ENCODE results near the gene SKAP2.

SKAP2 gene

DNA sequence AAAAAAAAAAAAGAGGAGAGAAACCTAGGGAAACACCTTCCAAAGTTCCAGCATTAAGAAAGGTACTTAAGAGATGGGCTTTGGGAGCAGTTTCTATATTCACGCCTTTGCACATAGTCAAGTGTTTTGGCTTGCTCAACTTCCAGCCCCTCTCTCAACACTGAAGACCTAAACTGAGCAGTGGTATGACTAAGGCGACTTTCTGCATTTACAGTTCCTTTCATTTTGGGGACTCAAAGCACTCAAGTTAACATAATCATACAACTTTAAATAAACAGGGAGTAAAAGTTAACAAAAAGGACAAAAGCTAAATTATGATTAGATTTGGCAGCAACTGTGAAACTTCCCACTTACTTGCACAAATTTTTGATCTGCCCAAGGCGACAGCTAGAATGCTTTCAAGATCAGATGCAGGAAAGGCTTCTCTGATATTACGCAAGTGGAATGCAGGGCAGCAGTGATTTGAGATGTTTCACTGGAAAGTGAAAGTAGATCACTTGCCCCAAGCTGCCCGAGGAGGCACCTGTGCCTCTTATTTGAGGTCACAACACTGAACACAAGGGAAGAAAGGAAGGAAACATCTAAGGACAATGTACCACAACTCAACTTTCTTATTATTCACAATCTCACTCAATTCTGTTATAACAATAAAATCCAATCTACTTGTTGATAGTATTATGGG, 199.5 kb downstream of the SKAP2 start:
- DNase-seq (ENCODE audit: low read depth, low spot score), result no peak

DNA sequence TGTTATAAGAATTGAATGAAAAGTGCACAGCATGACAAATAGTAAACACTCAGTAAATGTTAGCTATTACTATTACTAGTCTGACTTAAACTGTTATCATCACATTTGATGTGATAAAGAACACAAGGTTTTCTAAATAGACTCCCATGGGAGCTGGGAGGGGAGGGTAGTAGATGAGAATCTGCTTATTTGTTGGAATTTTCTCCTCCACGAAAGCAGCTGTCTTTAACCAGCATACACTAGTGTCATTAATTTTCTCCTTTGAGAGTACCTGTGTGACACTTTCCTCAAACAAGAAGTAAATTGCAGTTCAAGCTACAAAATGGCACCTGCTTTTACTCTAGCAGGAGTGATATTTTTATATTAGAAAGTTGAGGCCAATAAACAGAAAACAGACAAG, 200.1 kb downstream of the SKAP2 start:
- no peak for DNase-seq (ENCODE audit: low read depth, low spot score)

DNA sequence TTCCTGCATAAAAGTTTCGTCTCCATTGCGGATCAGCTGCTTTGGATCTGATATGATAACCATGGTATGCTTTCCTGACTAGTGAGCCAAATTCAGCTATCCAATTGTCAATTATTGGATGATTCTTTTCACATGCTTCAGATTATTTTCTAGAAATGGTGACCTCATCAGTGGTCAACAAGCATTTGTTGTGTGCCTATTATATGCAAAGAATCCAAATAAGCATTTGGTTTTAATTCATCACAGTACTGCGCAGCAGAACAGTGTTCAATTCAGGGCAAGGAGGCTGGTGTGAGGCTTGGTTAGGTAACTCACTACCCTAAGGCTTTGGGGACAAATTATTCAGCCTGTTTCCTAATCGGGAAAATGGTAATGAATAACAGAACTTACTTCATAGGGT, 200.5 kb downstream of the SKAP2 start:
- no peak for DNase-seq (ENCODE audit: low read depth, low spot score)

DNA sequence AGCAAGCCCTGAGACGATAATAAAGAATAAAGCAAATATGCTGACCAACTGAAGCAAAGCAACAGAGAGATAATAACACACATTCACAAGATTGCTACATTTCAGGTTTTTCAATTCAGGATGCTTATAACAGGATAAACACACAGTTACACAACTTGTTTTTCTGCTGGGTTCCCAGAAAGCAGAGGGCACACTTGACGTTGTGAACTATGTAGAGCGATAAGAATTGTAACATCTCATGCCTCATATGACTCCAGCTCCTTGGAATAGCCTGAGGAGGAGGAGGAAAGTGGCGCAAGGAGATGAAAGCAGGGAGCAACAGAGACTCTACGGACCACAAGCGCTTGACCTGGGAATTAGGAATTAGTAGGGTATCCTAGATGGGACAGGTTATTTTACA, 201.7 kb downstream of the SKAP2 start:
- no peak for DNase-seq (ENCODE audit: low read depth, low spot score)

DNA sequence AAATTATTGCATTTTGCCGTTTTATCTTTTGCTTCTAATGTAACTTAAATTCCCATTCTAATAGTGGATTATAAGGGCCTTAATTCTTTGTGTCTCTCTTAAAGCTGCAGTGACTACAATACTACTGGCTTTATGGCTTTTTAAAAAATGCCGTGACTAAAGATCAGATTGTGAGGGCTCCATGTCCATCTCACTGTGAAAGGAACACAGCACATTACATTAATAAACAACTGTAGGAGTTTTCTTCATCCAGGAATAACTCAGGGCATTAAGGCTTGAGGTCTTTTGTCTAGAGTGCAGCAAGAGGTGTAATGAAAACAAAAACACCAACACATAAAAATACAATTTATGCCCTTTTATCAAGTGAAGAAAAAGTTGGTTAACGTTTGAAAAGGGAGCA, 205.3 kb downstream of the SKAP2 start:
- DNase-seq (ENCODE audit: low read depth, low spot score), result no peak

DNA sequence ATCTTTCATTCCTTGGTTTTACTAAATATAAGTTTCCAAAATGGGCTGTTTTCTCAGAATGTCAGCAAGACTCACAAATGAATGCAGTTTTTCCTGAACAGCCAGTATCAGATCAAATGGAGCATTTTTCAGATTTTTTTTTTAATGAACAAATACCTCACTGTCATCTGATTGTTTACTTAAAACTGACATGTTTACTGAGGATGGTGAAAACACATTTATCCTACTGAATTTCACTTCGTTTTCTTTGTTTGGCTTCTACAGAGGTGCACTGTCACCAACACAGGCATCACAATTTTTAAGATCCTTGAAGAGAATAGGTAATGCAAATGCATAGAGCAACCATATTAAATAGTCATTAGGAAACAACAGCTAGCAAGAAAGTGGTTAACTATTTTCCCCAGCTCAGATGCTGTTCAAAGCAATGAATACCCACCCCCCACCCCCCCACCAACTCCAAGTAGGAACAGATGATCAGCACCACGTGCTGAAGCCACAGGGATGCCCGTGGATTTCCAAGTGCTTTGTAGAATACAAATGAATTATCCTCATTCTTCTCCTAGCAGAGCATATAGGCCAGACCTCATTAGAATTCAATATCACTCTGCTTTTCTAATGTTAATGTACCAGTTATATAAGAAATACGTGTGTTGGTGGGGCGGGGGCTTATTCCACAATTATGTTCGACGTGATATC, 205.9 kb downstream of the SKAP2 start:
- DNase-seq (ENCODE audit: low read depth, low spot score), result no peak

DNA sequence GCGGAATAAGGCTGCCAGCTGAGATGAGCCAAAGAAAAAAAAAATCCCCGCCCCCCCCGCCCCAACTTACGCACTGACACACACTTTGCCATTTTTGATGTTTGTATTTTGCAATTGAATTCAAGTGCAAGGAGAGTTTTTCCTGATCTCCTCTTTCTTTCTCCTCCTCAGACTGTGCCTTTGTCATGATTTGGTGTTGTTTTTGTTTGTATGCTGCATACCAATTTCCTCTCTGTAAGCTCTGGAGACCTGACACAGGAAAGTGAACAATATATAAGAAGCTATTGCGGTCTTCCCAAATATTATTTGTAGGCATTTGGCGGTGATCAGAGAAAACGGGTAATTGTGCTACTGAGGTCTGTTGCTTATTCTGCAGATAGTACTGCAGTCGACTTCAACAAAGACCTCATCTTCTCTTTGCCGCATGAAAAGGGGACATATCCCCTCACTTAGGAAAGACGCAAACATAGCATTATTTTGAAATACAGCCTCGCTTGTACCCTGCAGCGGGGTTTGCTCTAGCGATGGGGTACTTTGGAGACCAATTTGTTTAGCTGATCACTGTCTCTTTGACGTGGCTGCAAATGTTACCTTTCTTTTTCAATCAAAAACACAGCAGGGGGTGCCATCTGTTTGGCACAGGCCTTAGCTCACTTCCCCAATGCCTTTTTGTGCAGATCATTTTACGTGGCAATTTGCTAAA, 206.6 kb downstream of the SKAP2 start:
- no peak for DNase-seq (ENCODE audit: low read depth, low spot score)

DNA sequence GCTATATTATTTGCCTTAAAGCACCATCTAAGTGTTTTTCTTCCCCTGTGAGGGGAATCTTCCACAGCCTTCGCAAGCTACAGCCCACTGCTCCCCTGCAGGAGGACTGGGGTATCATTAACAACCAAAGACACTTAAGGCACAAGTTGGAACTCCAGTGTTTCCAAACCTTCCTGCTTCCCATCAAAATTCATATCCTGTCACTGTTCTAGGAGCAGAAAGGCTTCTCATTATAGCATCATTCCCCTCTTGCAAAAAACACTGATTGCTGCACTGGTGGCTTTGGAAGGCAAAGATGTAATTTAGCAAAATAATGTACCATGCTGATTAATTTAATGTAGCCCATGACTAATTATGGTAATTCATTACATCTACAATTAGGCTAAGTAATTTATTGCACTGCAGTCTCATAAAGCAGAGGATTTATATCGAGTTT, 207.2 kb downstream of the SKAP2 start:
- no peak for DNase-seq (ENCODE audit: low read depth, low spot score)

DNA sequence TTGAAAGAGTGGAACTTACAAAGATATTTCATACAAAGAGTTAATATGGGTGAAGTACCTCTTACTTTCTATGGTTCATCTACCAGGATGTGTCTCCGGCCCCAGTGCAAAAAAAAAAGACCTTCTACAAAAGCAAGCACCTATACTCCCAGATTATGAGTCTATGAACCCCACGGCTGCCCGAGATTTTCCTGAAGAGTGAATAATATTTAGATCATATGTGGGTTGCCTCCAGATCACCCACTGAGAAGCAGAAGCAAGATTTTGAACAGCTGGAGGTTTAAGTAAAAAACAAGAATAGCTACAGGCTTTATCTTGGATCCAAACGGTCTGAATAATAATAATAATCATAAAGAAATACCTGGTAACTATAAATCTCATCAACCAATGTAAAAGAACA, 207.7 kb downstream of the SKAP2 start:
- DNase-seq (ENCODE audit: low read depth, low spot score), result no peak

DNA sequence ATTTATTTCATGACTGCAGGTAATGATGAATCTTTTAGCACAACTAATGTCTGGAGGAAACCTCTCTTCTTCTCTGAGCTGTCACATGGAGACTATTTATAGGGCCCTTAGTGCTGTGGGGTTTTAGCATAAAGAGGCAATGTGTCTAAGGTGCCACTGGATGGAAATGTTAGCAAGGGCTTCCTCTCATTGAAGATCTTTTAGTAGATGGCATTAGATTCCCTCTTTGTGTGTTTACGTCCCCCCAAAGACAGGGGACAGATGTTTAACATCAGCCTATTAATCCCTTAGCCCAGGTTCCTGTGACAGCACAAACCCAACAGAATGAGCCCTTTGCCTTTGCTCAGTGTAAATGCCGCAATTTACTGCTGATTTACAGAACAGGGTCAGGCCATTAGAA, 208.6 kb downstream of the SKAP2 start:
- no peak for DNase-seq (ENCODE audit: low read depth, low spot score)

DNA sequence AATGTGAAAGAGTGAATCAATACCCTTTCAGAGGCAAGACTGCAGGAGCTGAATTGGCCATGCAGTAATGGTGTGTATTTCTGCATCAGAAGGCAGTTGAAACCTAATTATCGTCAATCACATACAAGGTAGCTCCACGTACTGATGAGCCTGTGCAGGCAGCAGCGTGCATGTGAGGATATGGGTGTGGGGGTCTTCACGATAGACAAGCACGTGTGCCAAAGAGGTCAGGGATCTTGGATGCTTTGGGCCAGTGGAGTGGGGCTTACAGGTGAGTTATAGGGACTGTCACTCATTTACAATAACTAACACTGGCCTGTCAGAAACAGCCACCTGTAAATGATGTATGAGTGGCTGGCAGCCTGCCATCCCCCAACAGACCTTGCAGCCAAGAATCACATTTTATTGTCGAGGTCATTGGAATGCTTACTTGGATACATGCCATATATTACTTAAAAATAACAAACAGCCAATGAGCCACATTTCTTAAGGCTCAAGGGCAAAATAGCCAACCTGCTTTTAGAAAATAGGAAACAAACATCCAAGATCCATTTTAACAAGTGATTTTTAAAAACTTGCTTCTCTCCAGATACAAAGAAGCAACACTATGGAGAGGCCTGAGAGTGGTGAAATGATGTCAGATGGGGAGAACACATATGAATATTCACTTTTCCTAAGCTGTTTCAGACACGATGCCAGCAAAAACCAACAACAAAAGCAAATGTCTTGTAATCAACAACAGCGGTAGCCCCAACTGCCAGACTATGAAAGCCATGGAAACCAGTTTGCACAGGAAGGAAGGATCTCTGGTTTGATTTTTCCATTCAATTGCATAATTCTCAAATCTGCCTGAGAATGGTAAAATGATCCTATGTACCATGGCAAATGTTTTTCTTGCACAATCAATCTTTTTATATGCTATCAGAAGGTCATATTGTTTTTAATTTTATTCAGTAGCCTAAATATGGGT, 210.7 kb downstream of the SKAP2 start:
- no peak for DNase-seq (ENCODE audit: low read depth, low spot score)

DNA sequence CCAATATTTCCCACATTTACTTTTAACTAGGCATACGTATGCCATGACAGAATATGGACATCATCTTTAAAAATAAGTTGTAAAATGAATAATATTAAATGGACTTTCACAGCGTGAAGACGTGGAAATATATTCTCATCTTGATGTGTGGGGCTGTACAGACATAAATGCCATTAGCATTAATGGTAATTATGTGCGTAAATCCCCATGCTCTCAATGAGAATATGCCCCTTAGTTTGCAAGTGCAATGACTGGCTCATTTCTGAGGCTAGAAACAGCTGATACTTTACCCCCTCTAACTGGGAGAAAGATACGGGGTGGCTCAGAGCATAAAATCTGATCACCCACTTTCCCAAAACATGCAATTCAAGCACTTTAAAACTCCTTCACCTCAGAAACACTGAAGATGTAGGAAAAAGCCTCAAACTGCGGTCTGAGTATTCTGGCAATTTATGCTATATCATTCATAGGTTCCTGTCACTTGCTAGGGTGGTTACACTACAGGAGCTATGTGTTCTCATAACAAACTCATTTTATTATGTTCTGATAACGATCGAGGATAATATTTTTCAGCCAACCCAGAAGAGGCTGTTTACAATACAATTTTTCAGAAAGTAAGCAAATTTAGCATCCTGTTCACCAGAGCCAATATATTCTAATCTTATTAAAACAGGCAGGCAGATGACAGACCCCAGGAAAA, 211.8 kb downstream of the SKAP2 start:
- DNase-seq (ENCODE audit: low read depth, low spot score), result no peak

DNA sequence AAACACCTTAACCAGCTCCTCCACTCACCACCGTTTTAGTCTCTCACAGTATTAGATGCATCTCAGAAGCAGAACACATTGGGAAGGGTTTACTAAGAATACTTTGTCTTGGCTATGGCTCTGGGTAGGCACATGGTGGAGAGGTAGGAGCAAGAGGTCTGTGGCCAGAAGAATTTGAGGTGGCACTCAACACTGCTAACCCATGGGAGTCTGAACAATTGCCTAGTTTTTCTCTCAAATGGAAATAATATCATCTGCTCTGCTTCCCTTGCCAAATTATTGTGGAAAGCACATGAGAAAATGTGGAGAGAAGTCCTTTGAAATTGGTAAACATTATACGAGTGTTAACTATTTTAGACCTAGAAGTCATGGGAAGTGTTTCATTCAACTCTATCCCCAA, 214.3 kb downstream of the SKAP2 start:
- DNase-seq (ENCODE audit: low read depth, low spot score), result no peak

DNA sequence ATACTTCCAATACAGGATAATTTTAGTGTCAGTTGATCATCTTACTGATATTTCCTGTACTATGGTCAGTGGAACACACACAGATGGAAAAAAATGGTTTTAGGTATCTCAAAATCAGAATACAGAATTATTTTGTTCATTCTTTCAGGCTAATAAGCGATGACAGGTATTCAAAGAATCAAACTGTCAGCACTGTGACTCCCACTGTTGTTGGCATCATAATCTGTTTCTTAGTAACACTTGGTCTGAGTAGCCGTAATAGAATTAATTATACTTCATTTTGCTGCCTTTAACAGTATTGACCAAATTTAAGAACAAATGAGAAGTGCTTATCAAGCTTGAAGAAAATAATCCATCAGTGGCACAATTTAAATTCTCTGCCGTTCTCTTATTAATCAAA, 215.0 kb downstream of the SKAP2 start:
- DNase-seq (ENCODE audit: low read depth, low spot score), result no peak

DNA sequence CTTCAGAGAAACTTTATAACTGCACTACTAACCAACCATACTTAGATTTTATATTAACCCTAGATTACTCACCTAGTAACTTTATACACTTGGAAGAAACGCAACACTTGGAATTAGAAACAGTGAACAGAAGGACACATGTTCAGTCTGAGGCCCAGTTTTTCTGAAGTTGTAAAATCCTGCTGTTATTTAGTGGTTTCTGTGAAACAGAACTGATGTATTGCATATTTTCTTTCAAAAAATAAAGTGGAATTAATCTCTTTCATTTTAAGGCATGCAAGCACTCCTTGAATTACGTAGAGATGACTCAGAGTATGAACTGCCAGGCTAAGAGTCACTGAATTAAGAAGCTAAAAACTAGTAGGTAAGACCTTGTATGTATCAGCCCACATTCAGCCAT, 215.8 kb downstream of the SKAP2 start:
- no peak for DNase-seq (ENCODE audit: low read depth, low spot score)

DNA sequence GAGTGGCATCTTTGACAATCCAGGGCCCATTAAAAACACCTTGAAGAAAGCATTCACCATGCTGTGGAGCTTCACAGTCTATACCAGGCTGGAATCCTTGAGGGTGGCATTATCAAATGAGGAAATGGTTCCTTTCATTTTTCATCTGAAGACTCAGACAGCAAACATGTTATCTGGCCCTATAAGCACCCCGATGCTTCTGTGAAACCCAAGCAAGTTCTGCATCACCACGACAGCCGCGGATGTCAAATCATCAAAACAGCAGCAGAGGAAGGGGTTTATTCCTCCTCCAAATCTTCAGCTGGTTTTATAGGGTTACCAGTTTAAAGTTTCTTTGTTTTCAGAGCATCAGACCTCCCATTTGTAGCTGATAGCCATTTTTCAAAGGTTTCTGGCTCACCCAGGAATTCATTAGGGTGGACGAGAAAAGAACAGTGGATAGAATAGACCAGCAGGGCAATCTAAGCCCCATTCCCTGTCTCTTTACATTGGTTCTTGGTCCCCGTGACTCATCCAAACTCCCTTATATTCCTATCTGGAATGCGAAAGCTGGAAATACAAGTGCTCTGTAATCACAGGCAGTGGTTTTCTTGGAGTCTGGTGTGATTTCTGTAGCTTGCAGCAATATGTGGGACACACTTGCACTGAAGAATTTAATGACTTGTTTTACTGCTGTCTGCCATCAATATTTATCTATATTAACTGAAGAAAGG, 217.9 kb downstream of the SKAP2 start:
- DNase-seq (ENCODE audit: low read depth, low spot score), result no peak

DNA sequence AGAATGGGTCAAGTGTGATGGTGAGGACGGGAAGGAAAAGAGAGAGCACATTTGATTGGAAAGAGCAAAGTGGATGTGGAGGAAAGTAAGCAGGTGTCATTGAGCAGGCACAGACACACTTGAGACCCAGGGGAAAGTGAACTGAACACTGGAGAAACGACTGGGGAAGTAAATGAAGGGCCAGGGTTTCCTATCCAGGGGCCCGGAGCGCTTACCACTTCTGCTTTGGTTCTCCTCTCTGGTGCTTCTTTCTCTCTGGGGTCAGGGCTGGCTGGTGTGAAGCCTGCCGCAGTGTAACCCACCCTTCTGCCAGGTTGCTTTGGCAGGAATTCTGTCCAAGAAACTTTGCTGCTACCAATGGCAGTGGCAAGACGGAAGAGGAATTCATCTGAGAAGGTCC, 219.3 kb downstream of the SKAP2 start:
- DNase-seq (ENCODE audit: low read depth, low spot score), result no peak

DNA sequence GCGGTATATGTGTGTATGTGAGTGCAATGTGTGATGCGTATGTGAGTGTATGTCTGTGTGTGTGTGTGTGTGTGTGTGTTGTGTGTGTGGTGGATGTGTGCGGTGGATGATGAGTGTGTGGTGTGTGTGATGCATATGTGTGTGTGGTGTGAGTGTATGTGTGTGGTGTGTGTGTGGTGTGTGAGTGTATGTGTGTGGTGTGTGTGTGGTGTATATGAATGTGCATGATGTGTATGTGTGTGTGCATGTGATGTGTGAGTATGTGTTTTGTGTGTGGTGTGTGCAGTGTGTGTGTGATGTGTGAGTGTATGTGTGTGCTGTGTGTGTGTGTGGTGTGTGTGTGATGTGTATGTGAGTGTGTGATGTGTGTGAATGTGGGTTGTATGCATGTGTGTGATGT, 222.0 kb downstream of the SKAP2 start:
- no peak for DNase-seq (ENCODE audit: low read depth, low spot score)

DNA sequence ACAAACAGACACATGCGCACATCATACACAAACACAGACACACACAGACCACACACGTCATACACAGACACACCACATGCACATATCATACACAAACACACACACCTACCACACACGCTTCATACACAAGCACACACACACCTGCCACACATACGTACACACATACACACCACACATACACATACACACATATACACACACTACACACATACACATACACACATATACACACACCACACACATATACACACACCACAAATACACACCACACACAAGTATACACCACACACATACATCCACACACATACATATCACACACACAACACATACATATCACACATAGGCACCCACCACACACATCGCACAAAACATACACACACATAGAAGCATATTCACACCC, 224.7 kb downstream of the SKAP2 start:
- DNase-seq (ENCODE audit: low read depth, low spot score), result no peak

DNA sequence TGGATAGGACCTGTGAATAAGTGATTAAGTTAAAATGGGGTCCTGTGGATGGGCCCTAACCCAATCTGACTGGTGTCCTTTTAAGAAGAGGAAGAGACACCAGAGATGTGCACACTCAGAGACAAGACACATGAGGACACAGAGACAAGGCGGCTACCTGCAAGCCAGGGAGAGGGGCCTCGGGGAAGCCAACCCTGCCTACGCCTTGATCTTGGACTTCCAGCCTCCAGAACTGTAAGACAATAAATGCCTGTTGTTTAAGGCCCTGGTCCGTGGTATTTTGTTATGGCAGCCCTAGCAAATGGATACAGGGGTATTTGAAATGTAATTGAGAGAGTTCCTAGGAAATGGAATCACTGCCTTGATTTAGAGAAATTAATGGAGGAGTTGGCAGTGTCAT, 225.3 kb downstream of the SKAP2 start:
- DNase-seq (ENCODE audit: low read depth, low spot score), result no peak

DNA sequence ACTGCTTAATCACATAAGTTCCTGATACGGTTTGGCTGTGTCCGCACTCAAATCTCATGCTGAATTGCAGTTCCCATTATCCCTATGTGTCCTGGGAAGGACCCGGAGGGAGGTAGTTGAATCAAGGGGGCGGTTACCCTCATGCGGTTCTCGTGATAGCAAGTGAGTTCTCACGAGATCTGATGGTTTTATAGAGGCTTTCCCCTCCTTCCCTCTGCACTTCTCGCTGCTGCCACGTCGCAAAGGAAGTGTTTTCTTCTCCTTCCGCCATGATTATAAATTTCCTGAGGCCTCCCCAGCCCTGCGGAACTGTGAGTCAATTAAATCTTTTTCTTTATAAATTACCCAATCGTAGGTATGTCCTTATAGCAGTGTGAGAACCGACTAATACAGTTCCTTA, 226.2 kb downstream of the SKAP2 start:
- DNase-seq (ENCODE audit: low read depth, low spot score), result no peak

All from iPS DF 19.7 (cell line).